Panc1 (cell line): ENCODE data around the gene ODC1. TPM values are rescaled to one million over a fixed set of nuclear protein-coding genes. Genes with fewer than 3 reads are reported as not detected.

Experiments used
- ATAC-seq: fragments of 200-7000 bp; cut with Tn5 transposase; 2 replicates; pipeline ENCODE4 v1.9.1; 2020; ENCODE audit warnings: mild to moderate bottlenecking, moderate library complexity
- BruUV-seq: library from RNA; stranded (reverse); fragments of 400-500 nt; replicated peaks from 2 replicates; lab custom pipeline; 2021; lab: Mats Ljungman, UMichigan
- CTCF ChIA-PET: fragments of 300-600 bp; sonication (Branson Sonifier 250); formaldehyde crosslinking; loops from one replicate; lab custom pipeline; 2022; ENCODE audit warnings: antibody characterized with exemption; lab: Charles Lee
- POLR2A ChIA-PET: fragments of 300-600 bp; sonication (Branson Sonifier 250); formaldehyde crosslinking; loops from one replicate; lab custom pipeline; 2022; ENCODE audit warnings: antibody characterized with exemption; lab: Charles Lee
- DNase-seq: peaks from one replicate; pipeline ENCODE4 v3.0.0-alpha.2; 2010; ENCODE audit warnings: low read depth, low spot score
- H3K27ac ChIP-seq: 2 replicates; pipeline ENCODE4 v1.5.1; 2011; ENCODE audit warnings: mild to moderate bottlenecking, low read length, inconsistent platforms
- H3K27me3 ChIP-seq: fragments of 200-500 bp; sonication (Bioruptor generic); 2 replicates; pipeline ENCODE4 v1.6.0; 2014; ENCODE audit warnings: low read length, inconsistent platforms; ENCODE audit not compliant: control insufficient read depth, insufficient read depth
- H3K36me3 ChIP-seq: fragments of 200-500 bp; sonication (Bioruptor generic); 2 replicates; pipeline ENCODE4 v1.5.1; 2014; ENCODE audit warnings: inconsistent platforms, mild to moderate bottlenecking, low read length, moderate library complexity; ENCODE audit not compliant: control insufficient read depth, insufficient read depth
- H3K4me1 ChIP-seq: 2 replicates; pipeline ENCODE4 v1.5.1; 2011; ENCODE audit warnings: inconsistent platforms, mild to moderate bottlenecking, low read length, moderate library complexity; ENCODE audit not compliant: control insufficient read depth, insufficient read depth
- H3K4me3 ChIP-seq, 2 experiments: 2 replicates each; pipeline ENCODE4 v1.5.1; 2011 to 2012; ENCODE audit warnings: low read depth in 2 of 2, low read length in 2 of 2, mild to moderate bottlenecking in 2 of 2, inconsistent platforms in 1 of 2, moderate library complexity in 1 of 2
- H3K9me3 ChIP-seq: fragments of 200-500 bp; sonication (Bioruptor generic); 2 replicates; pipeline ENCODE4 v1.5.1; 2014; ENCODE audit warnings: low read depth, mild to moderate bottlenecking, inconsistent platforms, low read length, moderate library complexity; ENCODE audit not compliant: control insufficient read depth, insufficient read depth
- POLR2AphosphoS5 ChIP-seq: IDR thresholded peaks from 2 replicates; pipeline ENCODE4 v1.6.1; 2012; ENCODE audit warnings: mild to moderate bottlenecking, low read depth, low read length, moderate library complexity
- SIN3A ChIP-seq: IDR thresholded peaks from 2 replicates; pipeline ENCODE4 v1.6.1; 2012; ENCODE audit warnings: low read depth, mild to moderate bottlenecking, low read length, moderate library complexity, borderline replicate concordance; ENCODE audit not compliant: insufficient read depth
- TCF7L2 ChIP-seq: IDR thresholded peaks from 2 replicates; pipeline ENCODE4 v1.6.1; 2011; ENCODE audit warnings: mild to moderate bottlenecking, low read depth, low read length, inconsistent platforms
- in situ Hi-C: cut with HindIII; loops from 2 replicates; pipeline ENCODE4 v1.10.0; 2016; ENCODE audit warnings: low sequenced_read_pairs, low pct_unique_long_range_greater_than_20kb
- intact Hi-C: fragments of 100-400 bp; cut with micrococcal nuclease; formaldehyde crosslinking; loops from one replicate; pipeline ENCODE4 v1.10.0; 2022; ENCODE audit not compliant: unreplicated experiment
- total RNA-seq: library from RNA; stranded (reverse); gene quantifications from one replicate; pipeline ENCODE4 v1.2.1, GENCODE V29; 2021; ENCODE audit not compliant: unreplicated experiment
- TF ChIP-seq, protein P1 (sequence below), 2 experiments: IDR thresholded peaks; 2 replicates each; pipeline ENCODE4 v1.6.1; 2011 to 2012; ENCODE audit warnings: low read depth in 2 of 2, control low read depth in 1 of 2, low read length in 1 of 2, mild to moderate bottlenecking in 1 of 2, moderate library complexity in 1 of 2; ENCODE audit not compliant: insufficient read depth in 1 of 2
- TF ChIP-seq, protein P2 (sequence below): fragments of 450-650 bp; IDR thresholded peaks from 2 replicates; pipeline ENCODE4 v1.5.1; 2017; ENCODE audit warnings: mild to moderate bottlenecking

Gene ODC1
- total RNA-seq, 1 experiment from 2014 or later = 159 TPM

DNA sequence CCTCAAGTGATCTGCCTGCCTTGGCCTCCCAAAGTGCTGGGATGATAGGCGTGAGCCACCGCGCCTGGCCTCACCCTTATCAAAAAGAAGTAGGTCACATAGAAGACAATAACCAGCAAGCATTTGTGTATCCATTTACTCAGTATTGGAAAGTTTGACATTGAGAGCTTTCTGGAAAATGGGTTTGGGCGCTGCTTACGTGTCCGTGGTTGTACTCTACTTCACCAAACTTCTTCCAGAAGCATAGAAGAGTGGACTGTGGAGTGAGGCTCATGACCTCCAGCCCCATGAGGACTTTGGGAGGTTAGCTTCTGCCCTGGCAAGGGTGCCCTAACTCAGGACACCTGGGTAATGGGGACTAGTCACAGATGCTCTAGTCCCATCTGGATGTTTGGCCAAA is 3.7 kb upstream of the ODC1 start:
- ChIA-PET POLR2A (interaction anchor here (0.6 kb wide), 1 partner anchor 44 kb away, joined by 6 read pairs; no protein-coding TSS in a partner anchor), CTCF (no interaction called here)
- H3K27ac ChIP-seq = peak overlapping the region; percentile 29; the same call in 1 of the 2 replicates
- no peak for DNase-seq
- TF ChIP-seq POLR2AphosphoS5 = no peak
- TF ChIP-seq, protein P1, sequence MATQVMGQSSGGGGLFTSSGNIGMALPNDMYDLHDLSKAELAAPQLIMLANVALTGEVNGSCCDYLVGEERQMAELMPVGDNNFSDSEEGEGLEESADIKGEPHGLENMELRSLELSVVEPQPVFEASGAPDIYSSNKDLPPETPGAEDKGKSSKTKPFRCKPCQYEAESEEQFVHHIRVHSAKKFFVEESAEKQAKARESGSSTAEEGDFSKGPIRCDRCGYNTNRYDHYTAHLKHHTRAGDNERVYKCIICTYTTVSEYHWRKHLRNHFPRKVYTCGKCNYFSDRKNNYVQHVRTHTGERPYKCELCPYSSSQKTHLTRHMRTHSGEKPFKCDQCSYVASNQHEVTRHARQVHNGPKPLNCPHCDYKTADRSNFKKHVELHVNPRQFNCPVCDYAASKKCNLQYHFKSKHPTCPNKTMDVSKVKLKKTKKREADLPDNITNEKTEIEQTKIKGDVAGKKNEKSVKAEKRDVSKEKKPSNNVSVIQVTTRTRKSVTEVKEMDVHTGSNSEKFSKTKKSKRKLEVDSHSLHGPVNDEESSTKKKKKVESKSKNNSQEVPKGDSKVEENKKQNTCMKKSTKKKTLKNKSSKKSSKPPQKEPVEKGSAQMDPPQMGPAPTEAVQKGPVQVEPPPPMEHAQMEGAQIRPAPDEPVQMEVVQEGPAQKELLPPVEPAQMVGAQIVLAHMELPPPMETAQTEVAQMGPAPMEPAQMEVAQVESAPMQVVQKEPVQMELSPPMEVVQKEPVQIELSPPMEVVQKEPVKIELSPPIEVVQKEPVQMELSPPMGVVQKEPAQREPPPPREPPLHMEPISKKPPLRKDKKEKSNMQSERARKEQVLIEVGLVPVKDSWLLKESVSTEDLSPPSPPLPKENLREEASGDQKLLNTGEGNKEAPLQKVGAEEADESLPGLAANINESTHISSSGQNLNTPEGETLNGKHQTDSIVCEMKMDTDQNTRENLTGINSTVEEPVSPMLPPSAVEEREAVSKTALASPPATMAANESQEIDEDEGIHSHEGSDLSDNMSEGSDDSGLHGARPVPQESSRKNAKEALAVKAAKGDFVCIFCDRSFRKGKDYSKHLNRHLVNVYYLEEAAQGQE (IDR thresholded peaks at IDR 0.05; ENCODE audit: insufficient read depth in 1 of 2, low read depth in 2 of 2, low read length in 1 of 2) = no peak
- intact Hi-C loops (loop anchor here (10.0 kb wide), 1 partner anchor 83 kb away; no protein-coding TSS in a partner anchor), in situ Hi-C loops (no loop called here)
- H3K4me3 ChIP-seq = no peak overlapping the region
- ATAC-seq = no peak
- BruUV-seq = no TSS peak
- H3K27me3 ChIP-seq = no peaks in the 10 kb centered on the region
- peaks cover 25% of the 10 kb centered on the region for H3K4me1 ChIP-seq
- H3K36me3 ChIP-seq = peaks cover 4% of the 10 kb centered on the region; the same call in 1 of the 2 replicates
- no peaks in the 10 kb centered on the region for H3K9me3 ChIP-seq

DNA sequence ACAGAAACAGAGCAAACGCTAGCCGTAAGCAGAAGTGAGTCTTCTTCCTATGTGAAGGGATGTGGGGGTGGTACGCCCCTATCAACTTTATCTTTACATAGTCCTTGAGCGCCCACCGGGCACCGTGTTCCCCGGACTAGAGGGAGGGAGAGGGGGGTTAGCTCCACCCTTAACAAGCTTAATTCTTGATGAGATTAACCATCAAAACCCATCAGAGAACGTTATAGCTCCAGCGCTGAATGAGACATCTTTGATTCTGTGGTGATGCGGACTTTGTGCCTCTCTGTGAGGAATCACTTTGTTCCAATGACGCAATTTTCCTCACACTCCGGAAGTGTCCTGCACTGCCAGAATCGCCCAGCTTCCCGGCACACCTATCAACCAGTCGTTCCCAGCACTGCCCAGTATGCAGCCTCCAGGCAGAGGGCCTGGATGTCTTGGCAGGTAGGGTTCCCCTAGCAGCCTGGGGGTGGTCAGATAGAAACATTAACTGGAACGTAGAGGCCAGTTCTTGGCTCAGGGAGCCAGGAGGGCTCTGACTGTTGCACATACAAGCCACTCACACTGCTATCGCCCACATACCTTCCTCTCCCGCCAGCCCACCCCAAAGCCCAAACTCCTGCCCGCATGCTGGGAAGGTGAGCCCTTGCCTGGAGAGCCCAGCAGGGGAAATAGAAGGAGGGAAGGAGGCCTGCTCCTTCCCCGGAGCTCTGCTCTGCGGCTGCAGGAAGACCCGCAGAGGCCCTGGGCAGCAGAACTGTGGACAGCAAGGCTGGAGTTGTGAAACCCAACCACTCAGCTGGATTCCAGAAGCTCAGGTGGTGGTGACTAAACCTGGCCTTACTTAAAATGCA is 1.9 kb upstream of the ODC1 start:
- no peak for TF ChIP-seq SIN3A
- TF ChIP-seq POLR2AphosphoS5 = no peak; the same call in 1 of the 2 replicates
- TF ChIP-seq, protein P1 (IDR thresholded peaks at IDR 0.05; ENCODE audit: insufficient read depth in 1 of 2, low read depth in 2 of 2, low read length in 1 of 2) = no peak
- TF ChIP-seq, protein P2, sequence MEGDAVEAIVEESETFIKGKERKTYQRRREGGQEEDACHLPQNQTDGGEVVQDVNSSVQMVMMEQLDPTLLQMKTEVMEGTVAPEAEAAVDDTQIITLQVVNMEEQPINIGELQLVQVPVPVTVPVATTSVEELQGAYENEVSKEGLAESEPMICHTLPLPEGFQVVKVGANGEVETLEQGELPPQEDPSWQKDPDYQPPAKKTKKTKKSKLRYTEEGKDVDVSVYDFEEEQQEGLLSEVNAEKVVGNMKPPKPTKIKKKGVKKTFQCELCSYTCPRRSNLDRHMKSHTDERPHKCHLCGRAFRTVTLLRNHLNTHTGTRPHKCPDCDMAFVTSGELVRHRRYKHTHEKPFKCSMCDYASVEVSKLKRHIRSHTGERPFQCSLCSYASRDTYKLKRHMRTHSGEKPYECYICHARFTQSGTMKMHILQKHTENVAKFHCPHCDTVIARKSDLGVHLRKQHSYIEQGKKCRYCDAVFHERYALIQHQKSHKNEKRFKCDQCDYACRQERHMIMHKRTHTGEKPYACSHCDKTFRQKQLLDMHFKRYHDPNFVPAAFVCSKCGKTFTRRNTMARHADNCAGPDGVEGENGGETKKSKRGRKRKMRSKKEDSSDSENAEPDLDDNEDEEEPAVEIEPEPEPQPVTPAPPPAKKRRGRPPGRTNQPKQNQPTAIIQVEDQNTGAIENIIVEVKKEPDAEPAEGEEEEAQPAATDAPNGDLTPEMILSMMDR = no peak
- TF ChIP-seq TCF7L2 = no peak
- Histone ChIP-seq H3K27ac (peak overlapping the region; percentile 95), H3K36me3 (peaks cover 4% of the 10 kb centered on the region), H3K9me3 (no peaks in the 10 kb centered on the region), H3K4me1 (peaks cover 32% of the 10 kb centered on the region), H3K4me3 (peak overlapping the region; percentile 79 to 85), H3K27me3 (no peaks in the 10 kb centered on the region)
- intact Hi-C loops (loop anchor here (5.0 to 10.0 kb wide), 2 partner anchors 85 to 217 kb away; no protein-coding TSS in a partner anchor), in situ Hi-C loops (loop anchor here (25.0 kb wide), 1 partner anchor 338 kb away; the partner anchor contains the start of gene RRM2)
- no TSS peak for BruUV-seq
- peak; percentile 17; the same call in 1 of the 2 replicates for ATAC-seq
- CTCF ChIA-PET = interaction anchor here (0.6 to 1.3 kb wide), 3 partner anchors 15 to 310 kb away, joined by 3 to 9 read pairs (median 3); no protein-coding TSS in a partner anchor
- POLR2A ChIA-PET = no interaction called here
- DNase-seq = no peak
